ENCODE data around the gene GUCD1.

The GUCD1 gene

GRCh38 chr22:24523873-24524272 is 31.1 kb downstream of the GUCD1 start:
- no peak for DNase-seq

- DNase-seq: peak; percentile 80
Observed at GRCh38 chr22:24521791-24522245, 33.1 kb downstream of the GUCD1 start.

- DNase-seq: no peak
Observed at GRCh38 chr22:24519496-24519895, 35.4 kb downstream of the GUCD1 start.

DNA sequence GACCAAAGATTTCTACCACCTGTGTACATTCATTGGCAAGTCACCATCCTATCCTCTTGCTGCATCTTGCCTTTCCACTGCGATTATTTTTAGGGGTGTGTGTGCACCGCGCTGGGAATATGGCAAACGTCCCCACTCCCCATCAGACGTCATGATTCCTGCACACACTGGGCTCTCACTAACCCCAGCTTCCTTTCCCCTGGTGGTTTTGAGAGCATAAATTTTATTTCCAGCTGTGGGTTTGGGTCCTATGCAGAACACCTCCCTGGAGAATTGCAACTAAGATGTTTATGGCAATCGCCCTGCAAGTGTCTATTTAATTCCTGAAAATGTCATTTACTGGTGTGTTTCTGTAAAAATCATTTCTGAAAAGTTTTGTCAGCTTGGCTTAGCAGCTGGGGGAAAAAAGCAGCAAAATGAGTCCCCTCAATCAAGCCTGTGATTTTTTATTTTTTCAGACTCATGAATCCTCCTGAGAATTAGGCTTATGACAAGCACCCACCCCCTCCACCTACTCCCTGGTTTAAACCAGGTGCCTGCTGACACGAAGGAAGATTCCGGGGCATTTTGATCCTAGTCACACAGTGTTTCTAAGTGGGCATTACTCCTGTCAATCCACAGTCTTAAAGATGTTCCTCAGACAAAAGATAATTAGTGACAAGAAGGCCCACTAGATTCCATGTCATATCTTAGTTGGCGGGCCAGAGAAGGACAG is 36.0 kb downstream of the GUCD1 start:
- no peak for DNase-seq

- no peak for DNase-seq
Observed at GRCh38 chr22:24518228-24518627, 36.7 kb downstream of the GUCD1 start.

- no peak for DNase-seq
Observed at GRCh38 chr22:24517446-24517845, 37.5 kb downstream of the GUCD1 start.

GRCh38 chr22:24516301-24516737 is 38.6 kb downstream of the GUCD1 start:
- DNase-seq: no peak

- DNase-seq: no peak
Observed at GRCh38 chr22:24515027-24515338, 40.0 kb downstream of the GUCD1 start.

DNA sequence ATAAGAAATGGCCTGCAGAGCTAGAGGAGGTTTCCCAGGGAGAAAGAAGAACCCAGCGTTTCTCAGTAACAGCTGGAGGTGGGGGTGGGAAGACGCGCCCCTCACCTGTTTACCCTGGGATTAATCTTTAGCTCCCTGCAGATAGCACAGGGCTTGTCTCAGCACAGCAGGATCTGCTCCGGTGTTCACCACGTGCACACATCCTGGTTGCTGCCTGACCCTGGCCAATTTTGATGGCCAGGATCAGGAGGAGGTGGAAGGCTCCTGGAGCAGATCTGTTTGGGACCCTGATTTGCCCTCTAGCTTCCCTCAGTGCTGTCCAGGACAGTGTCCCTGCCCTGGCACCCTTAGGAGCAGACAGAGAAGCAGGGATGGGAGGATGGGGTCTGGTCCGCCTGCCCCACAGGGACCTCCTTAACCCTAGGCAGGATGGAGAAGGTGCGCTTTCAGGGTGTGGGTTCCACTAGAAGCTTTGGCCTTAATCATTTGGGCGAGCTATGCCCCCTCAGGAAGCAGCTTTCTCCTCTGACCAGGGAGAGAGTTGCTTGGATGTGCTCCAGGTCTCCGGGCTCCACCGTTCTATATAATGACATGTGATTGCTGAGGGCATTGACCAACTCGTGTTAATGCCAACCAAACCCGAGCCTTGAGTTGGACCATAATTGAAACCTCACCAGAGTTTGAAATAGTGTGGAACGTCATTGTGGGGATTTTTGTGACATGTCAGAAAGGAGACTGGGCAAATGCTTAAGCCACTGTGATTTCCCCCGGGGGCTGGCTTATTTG is 40.5 kb downstream of the GUCD1 start:
- DNase-seq: peak; percentile 6

DNA sequence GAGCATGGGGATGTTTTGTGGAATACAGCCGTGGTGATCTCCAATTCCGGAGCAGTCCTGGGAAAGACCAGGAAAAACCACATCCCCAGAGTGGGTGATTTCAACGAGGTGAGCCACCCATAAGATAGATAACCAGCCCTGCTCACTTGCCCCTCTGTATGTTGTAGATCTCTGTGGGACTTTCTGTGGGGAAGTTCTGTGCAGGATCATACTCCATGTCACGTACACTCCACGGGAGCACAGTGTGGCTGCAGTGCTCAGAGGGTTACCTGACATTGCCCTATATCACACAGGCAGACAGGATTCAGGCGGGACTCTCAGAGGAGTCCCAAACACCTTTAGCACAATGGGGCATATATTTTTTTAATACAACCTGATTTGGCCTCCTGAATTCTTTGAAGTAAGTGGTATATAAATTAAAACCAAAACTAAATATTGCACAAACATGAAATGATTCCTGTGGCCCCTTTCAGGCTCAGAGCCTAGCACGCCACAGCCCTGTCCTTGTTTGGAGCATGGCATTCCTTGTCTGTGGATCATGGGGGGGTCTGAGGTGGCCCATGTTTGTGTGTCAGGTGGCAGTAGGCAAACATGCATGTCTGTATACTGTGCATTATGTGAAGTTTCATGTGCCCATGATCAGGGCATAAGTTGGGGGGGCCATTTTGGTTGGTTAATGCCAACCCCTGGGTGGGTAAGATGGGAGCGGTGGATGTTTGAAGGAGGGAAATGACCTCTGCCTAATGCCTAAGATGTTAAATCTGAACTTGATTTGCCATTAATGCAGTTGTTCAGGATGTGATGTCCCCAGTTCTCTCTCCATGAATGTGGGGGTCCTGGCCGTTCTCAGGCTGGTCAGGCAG is 41.3 kb downstream of the GUCD1 start:
- no peak for DNase-seq

DNA sequence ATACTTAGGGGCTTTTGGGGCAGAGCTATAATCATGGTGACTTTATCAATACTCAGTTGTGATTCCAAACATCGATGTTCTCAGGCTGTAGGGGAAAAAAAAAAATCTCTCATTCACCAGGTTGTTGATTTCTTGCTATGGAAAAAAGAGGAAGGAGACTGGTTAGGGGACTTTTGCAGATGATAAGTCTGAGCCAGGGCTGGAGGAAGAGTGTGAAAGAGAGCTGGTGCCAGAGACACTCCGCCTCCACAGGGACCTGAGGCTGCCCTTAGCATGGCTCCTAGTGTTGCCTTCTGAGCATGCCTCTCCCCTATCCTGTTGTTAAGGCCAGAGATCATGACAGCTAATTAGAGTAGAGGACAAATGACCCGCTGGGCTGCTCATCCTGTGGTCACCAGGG is 42.9 kb downstream of the GUCD1 start:
- no peak for DNase-seq

GRCh38 chr22:24510637-24511625 is 44.0 kb downstream of the GUCD1 start:
- peak; percentile 28 for DNase-seq

DNA sequence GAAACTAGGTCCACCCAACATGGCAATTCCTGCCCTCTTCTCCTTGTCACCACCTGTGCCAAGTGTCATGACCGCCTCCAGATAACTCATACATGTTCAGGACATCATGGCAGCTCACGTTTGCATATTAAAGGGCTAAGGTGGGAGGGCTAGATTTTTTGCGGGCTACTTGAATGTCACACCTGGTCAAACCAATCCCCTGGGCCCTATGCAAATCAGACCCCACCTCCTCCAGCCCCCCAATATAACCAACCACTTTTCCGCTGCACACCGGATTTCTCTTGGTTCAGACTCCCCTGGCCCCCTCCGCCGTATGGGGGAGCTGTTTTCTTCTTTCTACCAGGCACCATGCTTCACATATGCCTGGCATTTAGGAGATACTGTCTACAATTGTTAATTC is 47.2 kb downstream of the GUCD1 start:
- DNase-seq: no peak

DNA sequence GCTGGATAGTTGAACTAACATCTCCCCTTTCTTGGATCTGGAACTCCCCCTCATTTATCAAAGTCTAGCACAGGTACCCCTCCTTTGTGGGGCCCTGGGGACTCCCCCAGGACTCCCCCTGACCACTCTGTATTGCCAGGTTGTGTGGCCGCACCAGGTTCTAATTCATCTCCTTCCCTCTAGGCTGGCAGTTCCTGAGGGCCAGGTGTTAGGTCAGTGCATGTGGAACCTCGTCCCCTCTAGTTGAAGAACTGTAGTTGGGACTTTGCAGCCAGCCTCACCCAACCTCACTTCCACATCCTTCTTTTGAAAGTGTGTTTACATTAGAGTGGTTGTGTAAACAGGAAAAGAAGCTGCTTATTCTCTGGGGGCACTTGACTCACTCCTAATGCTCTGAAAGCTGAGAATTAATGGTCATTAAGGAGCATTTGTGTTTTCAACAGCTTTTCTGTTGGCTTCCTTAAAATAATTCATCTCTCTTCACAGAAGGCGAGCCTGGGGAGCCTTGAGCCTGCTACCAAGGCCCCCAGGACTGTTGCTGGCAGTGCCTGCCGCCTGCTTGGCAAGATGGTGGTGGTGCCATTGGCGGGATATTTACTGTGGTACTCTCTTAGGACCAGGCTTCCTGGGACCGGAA is 48.0 kb downstream of the GUCD1 start:
- DNase-seq: peak; percentile 12

DNA sequence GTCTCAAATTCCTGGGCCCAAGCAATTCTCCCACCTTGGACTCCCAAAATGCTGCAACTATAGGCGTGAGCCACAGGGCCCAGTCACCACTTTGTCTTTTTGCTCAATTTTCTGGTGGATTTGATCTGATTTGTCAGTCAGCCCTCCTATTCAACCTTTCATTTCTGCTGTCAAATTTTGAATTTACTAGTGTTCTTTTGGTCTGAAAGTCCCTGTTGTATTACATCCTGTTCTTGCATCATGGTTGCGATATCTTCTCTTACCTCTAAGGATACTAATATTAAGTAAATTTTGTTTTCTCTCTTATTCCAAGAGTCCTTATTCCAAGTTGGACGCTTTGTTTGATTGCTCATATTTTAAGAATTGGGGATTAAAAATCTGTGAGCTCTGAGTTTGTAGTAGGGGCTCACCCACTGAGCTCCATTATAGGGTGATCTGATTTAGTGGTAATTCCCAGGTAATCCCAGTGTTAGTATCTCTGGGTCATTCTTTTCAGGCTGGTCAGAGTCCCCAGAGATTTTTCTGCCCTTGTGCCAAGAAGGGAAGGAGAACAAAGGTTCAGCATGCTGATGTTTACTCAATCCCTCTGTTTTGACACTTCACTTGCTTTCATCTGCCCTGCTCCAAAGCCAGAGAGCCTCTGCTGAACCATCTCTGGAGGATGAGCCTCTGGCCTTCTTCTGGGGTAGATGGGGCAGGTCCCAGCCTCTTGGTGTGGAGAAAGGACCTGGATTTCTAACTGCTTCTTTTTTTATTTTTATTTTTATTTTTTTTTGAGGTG is 49.8 kb downstream of the GUCD1 start:
- no peak for DNase-seq

GRCh38 chr22:24504540-24504939 is 50.4 kb downstream of the GUCD1 start:
- no peak for DNase-seq

GRCh38 chr22:24503843-24504338 is 51.0 kb downstream of the GUCD1 start:
- DNase-seq: no peak

- peak; percentile 43 for DNase-seq
Observed at GRCh38 chr22:24503137-24503842, 51.6 kb downstream of the GUCD1 start.

DNA sequence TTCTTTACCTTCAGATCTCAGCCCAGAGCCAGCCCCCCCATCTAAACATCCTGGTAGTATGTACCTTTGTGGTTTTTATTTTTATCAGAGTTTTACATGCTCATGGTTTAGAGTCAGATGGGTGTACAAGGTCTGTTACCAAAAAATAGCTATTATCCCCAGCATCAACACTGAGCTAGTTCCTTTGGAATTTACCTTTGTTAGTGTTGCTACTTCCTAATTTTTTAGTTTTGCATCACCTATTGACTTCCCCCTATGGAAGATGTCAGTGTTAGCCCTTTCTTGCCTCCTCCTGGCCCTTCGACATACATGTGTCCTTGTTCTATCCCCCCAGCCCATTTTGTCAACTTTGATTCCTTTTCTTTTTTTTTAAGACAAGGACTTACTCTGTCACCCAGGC is 52.4 kb downstream of the GUCD1 start:
- DNase-seq: no peak

GRCh38 chr22:24502034-24502433 is 52.9 kb downstream of the GUCD1 start:
- DNase-seq: no peak

Measured in NCI-H2171 treated with DMSO at 0.1 percent for 48 hours (cell line).